WTC11 (cell line): Measurements from ENCODE around the gene TPX2. TPM values are rescaled to one million over a fixed set of nuclear protein-coding genes. Genes with fewer than 3 reads are reported as not detected.

Experiments
- ARID4B ChIP-seq: sonication (generic); formaldehyde crosslinking; IDR thresholded peaks from 2 replicates; pipeline ENCODE4 v1.8.0; 2023; ENCODE audit warnings: missing genetic modification reagents, mild to moderate bottlenecking, borderline replicate concordance
- ATF2 ChIP-seq: sonication (generic); formaldehyde crosslinking; IDR thresholded peaks from 2 replicates; pipeline ENCODE4 v1.8.1; 2022; ENCODE audit warnings: low read depth, missing genetic modification reagents, borderline replicate concordance
- ESRRA ChIP-seq: sonication (generic); formaldehyde crosslinking; IDR thresholded peaks from 2 replicates; pipeline ENCODE4 v1.8.1; 2022; ENCODE audit warnings: mild to moderate bottlenecking, missing genetic modification reagents, borderline replicate concordance
- ETV6 ChIP-seq: sonication (generic); formaldehyde crosslinking; IDR thresholded peaks from 2 replicates; pipeline ENCODE4 v1.8.1; 2022; ENCODE audit warnings: mild to moderate bottlenecking, missing genetic modification reagents
- FOXK1 ChIP-seq: sonication (generic); formaldehyde crosslinking; IDR thresholded peaks from 2 replicates; pipeline ENCODE4 v1.8.0; 2022; ENCODE audit warnings: mild to moderate bottlenecking, moderate library complexity, missing genetic modification reagents
- HMGA2 ChIP-seq: fragments of 250-450 bp; sonication (Bioruptor Pico); IDR thresholded peaks from 2 replicates; pipeline ENCODE4 v1.4.0; 2021; ENCODE audit warnings: mild to moderate bottlenecking, moderate library complexity
- IRF1 ChIP-seq: sonication (generic); formaldehyde crosslinking; IDR thresholded peaks from 2 replicates; pipeline ENCODE4 v1.8.0; 2023; ENCODE audit warnings: missing genetic modification reagents
- IRF2 ChIP-seq: sonication (generic); formaldehyde crosslinking; IDR thresholded peaks from 2 replicates; pipeline ENCODE4 v1.8.0; 2022; ENCODE audit warnings: low read depth, missing genetic modification reagents, borderline replicate concordance
- JAZF1 ChIP-seq: fragments of 250-450 bp; sonication (Bioruptor Pico); IDR thresholded peaks from 2 replicates; pipeline ENCODE4 v1.9.0; 2021; ENCODE audit warnings: moderate library complexity, mild to moderate bottlenecking, inconsistent platforms
- MAX ChIP-seq: sonication (generic); formaldehyde crosslinking; IDR thresholded peaks from 2 replicates; pipeline ENCODE4 v1.8.0; 2022; ENCODE audit warnings: mild to moderate bottlenecking, missing genetic modification reagents
- MXD4 ChIP-seq: fragments of 250-450 bp; sonication (Bioruptor Pico); IDR thresholded peaks from 2 replicates; pipeline ENCODE4 v1.8.0; 2021; ENCODE audit warnings: mild to moderate bottlenecking, moderate library complexity, borderline replicate concordance
- MYBL2 ChIP-seq: sonication (generic); formaldehyde crosslinking; IDR thresholded peaks from 2 replicates; pipeline ENCODE4 v1.8.1; 2023; ENCODE audit warnings: mild to moderate bottlenecking, moderate library complexity, missing genetic modification reagents
- NR1H2 ChIP-seq: sonication (generic); formaldehyde crosslinking; IDR thresholded peaks from 2 replicates; pipeline ENCODE4 v1.9.0; 2021; ENCODE audit warnings: mild to moderate bottlenecking, moderate library complexity, missing genetic modification reagents
- RORB ChIP-seq: fragments of 250-450 bp; sonication (Bioruptor Pico); IDR thresholded peaks from 2 replicates; pipeline ENCODE4 v1.9.0; 2021; ENCODE audit warnings: mild to moderate bottlenecking
- SOX15 ChIP-seq: fragments of 250-450 bp; sonication (Bioruptor Pico); IDR thresholded peaks from 2 replicates; pipeline ENCODE4 v1.9.0; 2021; ENCODE audit warnings: mild to moderate bottlenecking
- STAT6 ChIP-seq: sonication (generic); formaldehyde crosslinking; conservative IDR thresholded peaks from 2 replicates; pipeline ENCODE4 v1.8.1; 2023; ENCODE audit warnings: mild to moderate bottlenecking, low read depth, missing genetic modification reagents, moderate library complexity
- TCF7 ChIP-seq: sonication (generic); formaldehyde crosslinking; IDR thresholded peaks from 2 replicates; pipeline ENCODE4 v1.8.0; 2022; ENCODE audit warnings: mild to moderate bottlenecking, low read depth, missing genetic modification reagents, moderate library complexity
- ZNF425 ChIP-seq: fragments of 250-450 bp; sonication (Bioruptor Pico); conservative IDR thresholded peaks from 2 replicates; pipeline ENCODE4 v1.9.0; 2021; ENCODE audit warnings: mild to moderate bottlenecking
- ZNF532 ChIP-seq: fragments of 250-450 bp; sonication (Bioruptor Pico); IDR thresholded peaks from 2 replicates; pipeline ENCODE4 v1.9.0; 2021; ENCODE audit warnings: mild to moderate bottlenecking, borderline replicate concordance
- ZSCAN18 ChIP-seq: fragments of 250-450 bp; sonication (Bioruptor Pico); IDR thresholded peaks from 2 replicates; pipeline ENCODE4 v2.1.2; 2022; ENCODE audit warnings: mild to moderate bottlenecking, moderate library complexity
- total RNA-seq: library from RNA; stranded (reverse); gene quantifications from 3 replicates; pipeline ENCODE4 v1.2.3, GENCODE V29; 2021

The TPX2 gene
- total RNA-seq, 1 experiment from 2014 or later, result 123 TPM

GRCh38 chr20:31738729-31739549, at the start of gene TPX2 (continued):
- TF ChIP-seq ZNF532 (no peak), HMGA2 (no peak), MYBL2 (CRISPR knock-in tag) (peak; percentile 100), STAT6 (CRISPR knock-in tag) (no peak), RORB (CRISPR knock-in tag) (no peak), IRF2 (CRISPR knock-in tag) (no peak), NR1H2 (no peak), TCF7 (CRISPR knock-in tag) (no peak), ARID4B (peak; percentile 46; the same call in 1 of the 2 replicates), ESRRA (CRISPR knock-in tag) (no peak), MXD4 (no peak), SOX15 (CRISPR knock-in tag) (no peak), JAZF1 (CRISPR knock-in tag) (no peak), IRF1 (CRISPR knock-in tag) (peak; percentile 60; the same call in 1 of the 2 replicates), FOXK1 (CRISPR knock-in tag) (0 out of 2 replicates have a peak, but pooled peaks have one; percentile 57), ETV6 (CRISPR knock-in tag) (no peak), ATF2 (CRISPR knock-in tag) (no peak), MAX (peak; percentile 81), ZNF425 (no peak), ZSCAN18 (CRISPR knock-in tag) (no peak)
